GM10266 (cell line): ENCODE results near the gene FGD4.
"Not testable (repeated sequence)": the region's sequence is repeated elsewhere in the genome, so short reads cannot be mapped to it uniquely, and the experiment has no call there.

Source experiments
- DNase-seq: peaks from one replicate; pipeline ENCODE4 v3.0.0; 2012; ENCODE audit errors: extremely low spot score
- CTCF ChIP-seq: IDR thresholded peaks from 2 replicates; pipeline ENCODE4 v1.5.1; 2012; ENCODE audit warnings: mild to moderate bottlenecking, low read depth; ENCODE audit not compliant: control insufficient read depth, insufficient read depth; ENCODE audit errors: missing control alignments

Gene FGD4

GRCh38 chr12:32519047-32519446 is 119.7 kb downstream of the FGD4 start:
- no peak for TF ChIP-seq CTCF
- no peak for DNase-seq

GRCh38 chr12:32522331-32523221 is 123.2 kb downstream of the FGD4 start:
- DNase-seq, result peak; percentile 14
- TF ChIP-seq CTCF, result no peak

GRCh38 chr12:32525802-32526201 is 126.4 kb downstream of the FGD4 start:
- DNase-seq, result not testable (repeated sequence)

GRCh38 chr12:32526343-32526742 is 127.0 kb downstream of the FGD4 start:
- not testable (repeated sequence) for DNase-seq

- no peak for DNase-seq
- TF ChIP-seq CTCF, result no peak
Observed at GRCh38 chr12:32532422-32532821, 133.1 kb downstream of the FGD4 start.

GRCh38 chr12:32532951-32533350 is 133.6 kb downstream of the FGD4 start:
- DNase-seq, result no peak
- TF ChIP-seq CTCF, result no peak

DNA sequence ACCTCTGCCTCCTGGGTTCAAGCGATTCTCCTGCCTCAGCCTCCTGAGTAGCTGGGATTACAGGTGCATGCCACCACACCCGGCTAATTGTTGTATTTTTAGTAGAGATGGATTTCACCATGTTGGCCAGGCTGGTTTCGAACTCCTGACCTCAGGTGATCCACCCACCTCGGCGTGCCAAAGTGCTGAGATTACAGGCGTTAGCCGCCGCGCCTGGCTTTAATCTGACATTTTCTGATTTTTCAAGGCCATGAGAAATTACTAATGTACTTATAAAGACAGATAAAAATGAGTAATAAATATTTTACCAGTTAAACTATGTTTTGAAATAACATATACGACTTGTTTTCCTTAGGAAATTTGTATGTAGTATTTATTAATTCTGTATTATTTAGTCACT is 134.1 kb downstream of the FGD4 start:
- not testable (repeated sequence) for DNase-seq

DNA sequence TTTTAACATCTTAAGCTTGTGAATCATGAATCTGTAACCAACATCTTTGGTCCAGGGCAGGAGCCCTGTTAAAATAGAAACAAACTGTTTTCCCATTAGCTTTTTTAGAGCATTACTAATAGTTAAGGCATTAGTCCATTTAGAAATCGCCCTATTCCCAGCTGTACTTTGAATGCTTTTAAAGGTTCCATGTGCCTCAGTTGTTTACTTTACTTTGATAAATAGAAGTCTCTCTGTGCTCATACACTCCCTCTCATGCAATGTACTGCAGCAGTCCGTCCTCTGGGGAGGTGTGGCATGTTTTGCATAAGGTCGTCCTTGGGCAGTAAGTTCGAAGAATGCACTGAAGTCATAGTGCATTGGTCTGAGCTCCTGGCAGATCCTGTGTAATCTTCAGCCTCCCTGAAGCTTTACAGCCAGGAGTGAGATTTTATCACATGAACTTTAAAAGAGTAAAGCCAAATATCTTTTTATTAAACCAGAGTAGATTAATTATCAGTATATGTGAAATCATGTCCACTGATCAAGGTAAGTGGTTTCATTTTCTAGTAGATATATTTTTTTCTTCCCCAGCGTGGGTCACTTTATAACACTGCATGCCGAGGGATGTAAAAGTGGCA is 134.7 kb downstream of the FGD4 start:
- DNase-seq, result peak; percentile 34
- no peak for TF ChIP-seq CTCF

GRCh38 chr12:32534698-32535097 is 135.3 kb downstream of the FGD4 start:
- no peak for TF ChIP-seq CTCF
- DNase-seq, result no peak
